GM19240 (cell line): Measurements from ENCODE around the gene LMBR1.
"Not testable (repeated sequence)": the region's sequence is repeated elsewhere in the genome, so short reads cannot be mapped to it uniquely, and the experiment has no call there.

Source experiments
- DNase-seq: peaks from one replicate; pipeline ENCODE4 v3.0.0; 2011; ENCODE audit warnings: low spot score; ENCODE audit not compliant: insufficient read length

Gene LMBR1

GRCh38 chr7:156892821-156893706 is at the start of gene LMBR1:
TSS of gene LMBR1 (minus strand) at chr7:156893183. CDS start at chr7:156892993, 190 bp downstream.
- peak; percentile 81 for DNase-seq

- no peak for DNase-seq
These were observed 49.7 kb upstream of the LMBR1 start for GRCh38 chr7:156942708-156943090.

- no peak for DNase-seq
These were observed 48.6 kb upstream of the LMBR1 start for GRCh38 chr7:156941393-156942182.

- DNase-seq = no peak
These were observed 47.6 kb upstream of the LMBR1 start for GRCh38 chr7:156940421-156941122.

- not testable (repeated sequence) for DNase-seq
These were observed 43.8 kb upstream of the LMBR1 start for GRCh38 chr7:156936766-156937165.

GRCh38 chr7:156935250-156935649 is 42.3 kb upstream of the LMBR1 start:
- DNase-seq = no peak

- DNase-seq = no peak
These were observed 39.0 kb upstream of the LMBR1 start for GRCh38 chr7:156932006-156932405.

GRCh38 chr7:156929789-156930539 is 37.0 kb upstream of the LMBR1 start:
- no peak for DNase-seq

GRCh38 chr7:156928406-156928747 is 35.4 kb upstream of the LMBR1 start:
- DNase-seq = no peak

GRCh38 chr7:156927571-156928405 is 34.8 kb upstream of the LMBR1 start:
- no peak for DNase-seq

GRCh38 chr7:156925821-156926220 is 32.8 kb upstream of the LMBR1 start:
- DNase-seq = not testable (repeated sequence)

GRCh38 chr7:156922304-156922703 is 29.3 kb upstream of the LMBR1 start:
- DNase-seq = not testable (repeated sequence)

GRCh38 chr7:156920487-156921373 is 27.7 kb upstream of the LMBR1 start:
- not testable (repeated sequence) for DNase-seq

GRCh38 chr7:156920076-156920475 is 27.1 kb upstream of the LMBR1 start:
- DNase-seq = no peak

GRCh38 chr7:156919132-156919713 is 26.2 kb upstream of the LMBR1 start:
- DNase-seq = no peak

- DNase-seq = no peak
These were observed 25.7 kb upstream of the LMBR1 start for GRCh38 chr7:156918635-156919034.

- not testable (repeated sequence) for DNase-seq
These were observed 16.7 kb upstream of the LMBR1 start for GRCh38 chr7:156909574-156910252.

- DNase-seq = no peak
These were observed 14.7 kb upstream of the LMBR1 start for GRCh38 chr7:156907656-156908055.
